Stimulated activated naive B cell treated with anti-CD40 and anti-IgM and Interleukin-4, amounts not matched to agents 10 μg/mL and 1 μg/mL and 100 μg/mL, for 72 hours (primary cell): ENCODE results near the gene CYB5B.
A peak's percentile ranks its signal among the peaks of the same experiment; 100 is the strongest.

Experiments
- ATAC-seq, 2 donors: fragments of 150-1000 bp; cut with Tn5 transposase; replicated peaks; 2 replicates each; pipeline ENCODE4 v1.10.0; 2021; ENCODE audit warnings: moderate library complexity in 1 of 2
- DNase-seq: peaks from one replicate; pipeline ENCODE4 v3.0.0; 2021
- H3K27ac Mint-ChIP-seq: one replicate; pipeline ENCODE4 v1.8.0; 2022; ENCODE audit warnings: mild to moderate bottlenecking, mixed read lengths
- H3K27me3 Mint-ChIP-seq, 2 donors: one replicate each; pipeline ENCODE4 v1.8.0; 2022; ENCODE audit warnings: mixed read lengths in 2 of 2
- H3K36me3 Mint-ChIP-seq, 2 donors: one replicate each; pipeline ENCODE4 v1.8.0; 2022; ENCODE audit warnings: mixed read lengths in 2 of 2, mild to moderate bottlenecking in 1 of 2
- H3K4me1 Mint-ChIP-seq, 2 donors: one replicate each; pipeline ENCODE4 v1.8.0; 2022; ENCODE audit warnings: mixed read lengths in 2 of 2, mild to moderate bottlenecking in 1 of 2
- H3K4me3 Mint-ChIP-seq, 2 donors: one replicate each; pipeline ENCODE4 v1.8.0; 2022; ENCODE audit warnings: mild to moderate bottlenecking in 2 of 2, mixed read lengths in 2 of 2, moderate library complexity in 1 of 2
- H3K9me3 Mint-ChIP-seq, 2 donors: one replicate each; pipeline ENCODE4 v1.8.0; 2022; ENCODE audit warnings: mixed read lengths in 2 of 2, mild to moderate bottlenecking in 1 of 2

CYB5B gene

GRCh38 chr16:69497876-69498596 lies 73.6 kb downstream of the CYB5B start:
- Mint-ChIP-seq H3K36me3 (no peaks in the 10 kb centered on the region), H3K27me3 (peaks cover 0 to 5% of the 10 kb centered on the region in 2 donors), H3K27ac (no peak overlapping the region), H3K4me3 (no peak overlapping the region), H3K4me1 (peaks cover 23 to 33% of the 10 kb centered on the region in 2 donors), H3K9me3 (peaks cover 0 to 2% of the 10 kb centered on the region in 2 donors)
- DNase-seq (no peak), ATAC-seq (no peak)

- H3K9me3 Mint-ChIP-seq: no peaks in the 10 kb centered on the region
- H3K27me3 Mint-ChIP-seq: peaks cover 0 to 5% of the 10 kb centered on the region in 2 donors
- no peaks in the 10 kb centered on the region for H3K36me3 Mint-ChIP-seq
- H3K4me3 Mint-ChIP-seq: no peak overlapping the region
- peak overlapping the region; percentile 34 for H3K27ac Mint-ChIP-seq
- ATAC-seq (no peak), DNase-seq (no peak)
- H3K4me1 Mint-ChIP-seq: peaks cover 23 to 33% of the 10 kb centered on the region in 2 donors
Observed at GRCh38 chr16:69498926-69499325, 74.5 kb downstream of the CYB5B start.

GRCh38 chr16:69499541-69500230 lies 75.3 kb downstream of the CYB5B start:
- Mint-ChIP-seq H3K36me3 (no peaks in the 10 kb centered on the region), H3K9me3 (no peaks in the 10 kb centered on the region), H3K4me1 (peaks cover 23 to 33% of the 10 kb centered on the region in 2 donors), H3K27ac (no peak overlapping the region), H3K4me3 (no peak overlapping the region), H3K27me3 (peaks cover 0 to 5% of the 10 kb centered on the region in 2 donors)
- no peak for ATAC-seq
- DNase-seq: no peak

GRCh38 chr16:69500496-69500895 lies 76.1 kb downstream of the CYB5B start:
- DNase-seq: no peak

DNA sequence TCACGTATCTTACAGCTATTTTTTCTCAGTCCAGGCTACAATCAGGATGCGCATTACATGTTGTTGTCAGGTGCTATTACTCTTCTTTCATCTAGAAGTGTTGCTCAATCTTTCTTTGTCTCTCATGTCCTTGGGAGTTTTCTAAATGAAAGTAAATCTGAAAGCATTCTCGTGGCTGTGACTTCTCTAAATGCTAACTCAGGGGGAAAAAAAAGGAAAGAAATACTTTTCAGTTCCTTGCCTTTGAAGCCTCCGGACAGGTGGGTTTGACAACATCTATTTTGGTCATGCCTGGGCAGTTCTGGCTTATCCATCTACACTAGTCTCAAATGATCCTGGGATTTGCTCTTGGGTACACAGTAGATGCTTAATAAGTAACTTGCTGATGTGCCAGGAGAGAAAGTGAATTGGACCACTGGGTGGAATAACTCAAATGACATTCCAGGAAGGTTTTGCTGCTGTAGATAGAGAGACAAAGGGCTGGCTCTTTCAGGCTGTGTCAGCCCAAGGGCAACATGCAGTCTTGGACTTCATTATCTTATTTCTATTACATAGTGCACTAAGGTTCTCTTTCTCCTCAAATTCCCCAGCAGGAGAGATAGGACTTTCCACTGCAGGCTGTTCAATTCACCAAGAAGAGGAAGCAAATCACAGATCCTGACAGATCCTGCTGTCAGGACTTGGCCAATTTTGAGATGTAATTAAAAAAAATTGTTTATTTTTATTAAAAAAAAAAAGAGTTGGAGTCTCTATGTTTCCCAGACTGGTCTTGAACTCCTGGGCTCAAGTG lies 77.7 kb downstream of the CYB5B start:
- Mint-ChIP-seq H3K4me3 (peak overlapping the region in 1 of 2 donors; percentile 59), H3K27me3 (peaks cover 0 to 5% of the 10 kb centered on the region in 2 donors), H3K4me1 (peaks cover 10 to 15% of the 10 kb centered on the region in 2 donors), H3K36me3 (no peaks in the 10 kb centered on the region), H3K9me3 (no peaks in the 10 kb centered on the region), H3K27ac (peak overlapping the region; percentile 61)
- ATAC-seq: peak; percentile 79 to 87
- DNase-seq: no peak

More at GRCh38 chr16:69500496-69500895, 76.1 kb downstream of the CYB5B start:
- Mint-ChIP-seq H3K36me3 (no peaks in the 10 kb centered on the region), H3K27me3 (peaks cover 0 to 5% of the 10 kb centered on the region in 2 donors), H3K9me3 (no peaks in the 10 kb centered on the region), H3K27ac (no peak overlapping the region), H3K4me3 (no peak overlapping the region), H3K4me1 (peaks cover 23 to 29% of the 10 kb centered on the region in 2 donors)
- no peak for ATAC-seq

GRCh38 chr16:69503244-69503643 lies 78.8 kb downstream of the CYB5B start:
- no peak for DNase-seq
- Mint-ChIP-seq H3K36me3 (no peaks in the 10 kb centered on the region), H3K27ac (no peak overlapping the region), H3K9me3 (no peaks in the 10 kb centered on the region), H3K4me3 (no peak overlapping the region), H3K4me1 (peaks cover 9 to 10% of the 10 kb centered on the region in 2 donors), H3K27me3 (peaks cover 0 to 3% of the 10 kb centered on the region in 2 donors)
- ATAC-seq: no peak

DNA sequence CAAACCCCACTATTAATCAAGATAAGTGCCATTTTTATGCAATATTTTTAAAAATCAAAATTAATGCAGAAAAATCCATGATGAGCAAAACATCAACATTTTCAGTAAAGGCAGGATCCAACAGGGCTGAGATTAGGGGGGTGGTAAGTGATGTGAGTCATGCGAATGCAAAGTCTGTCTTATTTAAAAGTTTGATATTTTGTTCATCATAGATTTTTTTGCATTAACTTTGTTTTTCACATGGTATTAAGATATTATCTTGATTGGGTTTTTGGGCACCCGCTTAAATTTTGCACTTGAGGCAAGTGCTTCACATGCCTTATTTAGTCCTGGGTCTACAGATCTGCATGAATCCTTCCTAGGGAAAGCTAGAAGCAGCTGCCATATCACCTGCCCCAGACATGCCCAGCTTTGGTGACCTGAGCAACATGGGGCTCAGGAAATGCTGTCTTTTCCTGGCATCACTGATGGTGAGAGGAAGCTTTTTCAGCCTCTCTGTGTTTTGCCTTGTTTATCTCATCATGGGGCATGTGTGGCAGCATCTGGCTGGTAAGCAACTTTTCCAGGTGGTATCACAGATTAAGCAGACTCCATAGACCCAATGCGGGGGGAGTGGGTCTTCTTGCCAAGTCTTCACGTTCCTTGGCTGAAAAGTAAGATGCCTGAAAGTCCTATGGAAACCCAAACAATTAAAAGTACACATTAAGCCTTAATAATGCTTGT lies 83.8 kb downstream of the CYB5B start:
- Mint-ChIP-seq H3K4me1 (no peaks in the 10 kb centered on the region), H3K27ac (no peak overlapping the region), H3K9me3 (no peaks in the 10 kb centered on the region), H3K36me3 (no peaks in the 10 kb centered on the region), H3K27me3 (no peaks in the 10 kb centered on the region), H3K4me3 (no peak overlapping the region)
- ATAC-seq (no peak), DNase-seq (no peak)

DNA sequence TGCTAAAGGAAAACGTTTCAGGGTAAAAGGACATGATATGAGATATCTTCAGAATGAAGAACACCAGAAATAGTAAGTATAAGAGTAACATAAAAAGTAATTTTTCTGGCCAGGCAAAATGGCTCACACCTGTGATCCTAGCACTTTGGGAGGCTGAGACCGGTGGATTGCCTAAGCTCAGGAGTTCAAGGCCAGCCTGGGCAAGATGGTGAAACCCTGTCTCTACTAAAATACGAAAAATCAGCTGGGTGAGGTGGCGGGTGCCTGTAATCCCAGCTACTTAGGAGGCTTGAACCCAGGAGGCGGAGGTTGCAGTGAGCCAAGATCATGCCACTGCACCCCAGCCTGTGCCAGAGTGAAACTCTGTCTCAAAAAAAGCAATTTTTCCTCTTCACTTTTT lies 84.7 kb downstream of the CYB5B start:
- H3K9me3 Mint-ChIP-seq: no peaks in the 10 kb centered on the region
- no peaks in the 10 kb centered on the region for H3K27me3 Mint-ChIP-seq
- DNase-seq (no peak), ATAC-seq (no peak)
- H3K4me1 Mint-ChIP-seq: peaks cover 3 to 6% of the 10 kb centered on the region in 2 donors
- no peak overlapping the region for H3K27ac Mint-ChIP-seq
- no peaks in the 10 kb centered on the region for H3K36me3 Mint-ChIP-seq
- H3K4me3 Mint-ChIP-seq: no peak overlapping the region

DNA sequence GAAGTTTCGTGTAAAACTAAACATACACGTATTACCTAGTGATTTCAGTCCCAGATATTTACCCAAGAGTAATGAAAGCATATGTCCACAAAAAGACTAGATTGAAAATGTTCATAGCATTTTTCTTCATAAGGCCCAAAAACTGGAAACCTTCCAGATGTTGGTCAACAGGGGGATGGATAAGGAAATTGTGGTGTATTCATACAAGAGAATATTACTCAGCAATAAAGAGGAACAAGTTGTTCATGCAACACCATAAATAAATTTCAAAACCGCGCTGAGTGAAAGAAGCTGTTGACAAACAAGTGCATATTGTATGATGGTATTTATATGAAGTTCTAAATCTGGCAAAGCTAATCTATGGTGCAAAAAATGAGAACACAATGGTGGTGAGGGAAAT lies 87.2 kb downstream of the CYB5B start:
- Mint-ChIP-seq H3K9me3 (no peaks in the 10 kb centered on the region), H3K36me3 (no peaks in the 10 kb centered on the region), H3K4me3 (no peak overlapping the region), H3K27ac (no peak overlapping the region), H3K27me3 (no peaks in the 10 kb centered on the region), H3K4me1 (peaks cover 12 to 16% of the 10 kb centered on the region in 2 donors)
- no peak for ATAC-seq
- DNase-seq: no peak

DNA sequence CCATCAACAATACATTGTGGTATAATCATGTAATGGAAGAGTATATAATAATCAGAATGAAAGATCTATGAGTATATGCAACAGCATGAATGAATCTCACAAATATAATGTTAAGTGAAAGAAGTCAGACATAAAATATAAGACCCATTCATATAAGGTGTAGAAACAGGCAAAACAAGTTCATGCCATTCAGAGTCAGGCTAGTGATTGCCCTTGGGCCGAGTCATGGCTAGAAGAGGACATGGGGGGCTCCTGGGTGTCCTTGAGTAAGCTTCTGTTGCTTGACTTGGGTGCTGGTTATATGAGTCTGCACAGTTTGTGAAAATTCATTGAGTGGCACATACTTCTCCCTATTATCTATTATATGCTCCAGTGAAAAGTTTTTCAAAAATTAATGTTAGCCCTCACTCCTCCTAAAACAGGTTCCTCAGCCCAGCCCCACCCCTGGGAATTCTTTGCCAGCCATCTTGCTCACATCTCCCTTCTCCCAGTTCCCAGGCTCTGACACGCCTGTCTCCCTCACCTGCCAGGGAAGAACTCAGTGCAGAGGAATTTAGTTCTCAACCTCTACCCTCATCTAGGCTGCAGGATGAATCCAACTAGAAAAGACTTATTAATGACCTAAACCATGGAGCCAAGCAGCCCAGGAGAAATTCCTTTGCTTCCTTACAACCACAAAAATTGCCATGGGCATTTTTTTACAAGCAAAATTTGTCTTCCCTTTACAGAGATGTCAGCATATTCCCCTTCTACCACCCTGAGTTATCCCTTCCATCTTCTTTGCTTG lies 89.0 kb downstream of the CYB5B start:
- H3K27ac Mint-ChIP-seq: no peak overlapping the region
- no peaks in the 10 kb centered on the region for H3K36me3 Mint-ChIP-seq
- H3K9me3 Mint-ChIP-seq: no peaks in the 10 kb centered on the region

GRCh38 chr16:69514356-69514755 lies 89.9 kb downstream of the CYB5B start:
- DNase-seq: no peak
- H3K27me3 Mint-ChIP-seq: no peaks in the 10 kb centered on the region
- peak; percentile 63 to 85 for ATAC-seq
- peaks cover 12 to 16% of the 10 kb centered on the region in 2 donors for H3K4me1 Mint-ChIP-seq
- H3K4me3 Mint-ChIP-seq: no peak overlapping the region
- no peaks in the 10 kb centered on the region for H3K36me3 Mint-ChIP-seq
- H3K27ac Mint-ChIP-seq: no peak overlapping the region
- no peaks in the 10 kb centered on the region for H3K9me3 Mint-ChIP-seq

More for the DNA sequence above, 89.0 kb downstream of the CYB5B start:
- DNase-seq: no peak
- H3K27me3 Mint-ChIP-seq: no peaks in the 10 kb centered on the region
- ATAC-seq: no peak
- H3K4me1 Mint-ChIP-seq: peaks cover 12 to 16% of the 10 kb centered on the region in 2 donors
- H3K4me3 Mint-ChIP-seq: no peak overlapping the region
